Calu3 (cell line): ENCODE data around the gene CACNA1I. TPM values are rescaled to one million over a fixed set of nuclear protein-coding genes. Genes with fewer than 3 reads are reported as not detected.
A peak's percentile ranks its signal among the peaks of the same experiment; 100 is the strongest.

Experiments used
- BruUV-seq: library from RNA; stranded (reverse); fragments of 400-500 nt; replicated peaks from 2 replicates; lab custom pipeline; 2021; lab: Mats Ljungman, UMichigan
- CTCF ChIA-PET: fragments of 300-600 bp; sonication (Branson Sonifier 250); formaldehyde crosslinking; loops from one replicate; lab custom pipeline; 2022; ENCODE audit warnings: antibody characterized with exemption; lab: Charles Lee
- DNase-seq: peaks from one replicate; pipeline ENCODE4 v3.0.0; 2022
- H3K27ac Mint-ChIP-seq: one replicate; pipeline ENCODE4 v1.8.0; 2022; ENCODE audit warnings: mixed read lengths; ENCODE audit not compliant: unreplicated experiment
- H3K27me3 Mint-ChIP-seq: one replicate; pipeline ENCODE4 v1.8.0; 2022; ENCODE audit warnings: mixed read lengths; ENCODE audit not compliant: unreplicated experiment
- H3K36me3 Mint-ChIP-seq: one replicate; pipeline ENCODE4 v1.8.0; 2022; ENCODE audit warnings: mild to moderate bottlenecking, moderate library complexity, mixed read lengths; ENCODE audit not compliant: insufficient read depth, unreplicated experiment
- H3K4me1 Mint-ChIP-seq: one replicate; pipeline ENCODE4 v1.8.0; 2022; ENCODE audit warnings: mild to moderate bottlenecking, low read depth, mixed read lengths; ENCODE audit not compliant: unreplicated experiment
- H3K4me3 Mint-ChIP-seq: one replicate; pipeline ENCODE4 v1.8.0; 2022; ENCODE audit warnings: mild to moderate bottlenecking, low read depth, moderate library complexity, mixed read lengths; ENCODE audit not compliant: unreplicated experiment
- H3K9me3 Mint-ChIP-seq: one replicate; pipeline ENCODE4 v1.8.0; 2022; ENCODE audit warnings: low read depth, mixed read lengths; ENCODE audit not compliant: unreplicated experiment
- intact Hi-C: fragments of 100-400 bp; cut with micrococcal nuclease; formaldehyde crosslinking; loops from one replicate; pipeline ENCODE4 v1.10.0; 2022; ENCODE audit not compliant: unreplicated experiment
- total RNA-seq: library from RNA; stranded (reverse); gene quantifications from 2 replicates; pipeline ENCODE4 v1.2.3, GENCODE V29; 2022
- TF ChIP-seq, protein P1 (sequence below): fragments of 200-600 bp; IDR thresholded peaks from one replicate; pipeline ENCODE4 v1.8.0; 2022; ENCODE audit warnings: antibody characterized with exemption; ENCODE audit not compliant: unreplicated experiment

Gene CACNA1I
- total RNA-seq, 1 experiment from 2014 or later: 0.05 TPM

DNA sequence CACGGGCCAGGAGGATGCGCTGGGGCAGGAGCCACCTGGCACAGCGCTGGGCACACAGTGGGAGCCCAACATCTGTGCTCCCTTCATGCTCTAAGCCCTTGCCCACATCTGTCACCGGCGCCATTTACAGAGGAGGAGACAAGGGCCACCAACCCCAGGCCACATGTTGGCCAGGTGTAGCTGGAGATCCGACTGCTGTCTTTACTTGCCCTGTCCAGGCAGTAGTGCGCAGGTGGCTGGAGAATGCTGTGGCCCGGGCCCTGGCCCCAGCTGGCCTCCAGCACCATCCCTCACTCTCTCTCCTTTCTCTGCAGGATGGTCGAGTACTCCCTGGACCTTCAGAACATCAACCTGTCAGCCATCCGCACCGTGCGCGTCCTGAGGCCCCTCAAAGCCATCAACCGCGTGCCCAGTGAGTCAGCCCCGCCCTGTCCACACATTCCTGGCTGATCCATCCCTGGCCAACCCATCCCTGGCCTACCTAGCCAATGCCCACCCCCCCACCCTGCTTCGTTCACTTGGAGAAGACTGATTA is 48.5 kb downstream of the CACNA1I start:
- Mint-ChIP-seq H3K4me1 (peaks cover 11% of the 10 kb centered on the region), H3K36me3 (no peaks in the 10 kb centered on the region), H3K27me3 (peaks cover 71% of the 10 kb centered on the region), H3K27ac (no peak overlapping the region), H3K9me3 (no peaks in the 10 kb centered on the region), H3K4me3 (no peak overlapping the region)
- TF ChIP-seq, protein P1, sequence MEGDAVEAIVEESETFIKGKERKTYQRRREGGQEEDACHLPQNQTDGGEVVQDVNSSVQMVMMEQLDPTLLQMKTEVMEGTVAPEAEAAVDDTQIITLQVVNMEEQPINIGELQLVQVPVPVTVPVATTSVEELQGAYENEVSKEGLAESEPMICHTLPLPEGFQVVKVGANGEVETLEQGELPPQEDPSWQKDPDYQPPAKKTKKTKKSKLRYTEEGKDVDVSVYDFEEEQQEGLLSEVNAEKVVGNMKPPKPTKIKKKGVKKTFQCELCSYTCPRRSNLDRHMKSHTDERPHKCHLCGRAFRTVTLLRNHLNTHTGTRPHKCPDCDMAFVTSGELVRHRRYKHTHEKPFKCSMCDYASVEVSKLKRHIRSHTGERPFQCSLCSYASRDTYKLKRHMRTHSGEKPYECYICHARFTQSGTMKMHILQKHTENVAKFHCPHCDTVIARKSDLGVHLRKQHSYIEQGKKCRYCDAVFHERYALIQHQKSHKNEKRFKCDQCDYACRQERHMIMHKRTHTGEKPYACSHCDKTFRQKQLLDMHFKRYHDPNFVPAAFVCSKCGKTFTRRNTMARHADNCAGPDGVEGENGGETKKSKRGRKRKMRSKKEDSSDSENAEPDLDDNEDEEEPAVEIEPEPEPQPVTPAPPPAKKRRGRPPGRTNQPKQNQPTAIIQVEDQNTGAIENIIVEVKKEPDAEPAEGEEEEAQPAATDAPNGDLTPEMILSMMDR: no peak
- CTCF ChIA-PET: no interaction called here
- intact Hi-C loops: no loop called here
- DNase-seq: no peak
- no TSS peak for BruUV-seq

DNA sequence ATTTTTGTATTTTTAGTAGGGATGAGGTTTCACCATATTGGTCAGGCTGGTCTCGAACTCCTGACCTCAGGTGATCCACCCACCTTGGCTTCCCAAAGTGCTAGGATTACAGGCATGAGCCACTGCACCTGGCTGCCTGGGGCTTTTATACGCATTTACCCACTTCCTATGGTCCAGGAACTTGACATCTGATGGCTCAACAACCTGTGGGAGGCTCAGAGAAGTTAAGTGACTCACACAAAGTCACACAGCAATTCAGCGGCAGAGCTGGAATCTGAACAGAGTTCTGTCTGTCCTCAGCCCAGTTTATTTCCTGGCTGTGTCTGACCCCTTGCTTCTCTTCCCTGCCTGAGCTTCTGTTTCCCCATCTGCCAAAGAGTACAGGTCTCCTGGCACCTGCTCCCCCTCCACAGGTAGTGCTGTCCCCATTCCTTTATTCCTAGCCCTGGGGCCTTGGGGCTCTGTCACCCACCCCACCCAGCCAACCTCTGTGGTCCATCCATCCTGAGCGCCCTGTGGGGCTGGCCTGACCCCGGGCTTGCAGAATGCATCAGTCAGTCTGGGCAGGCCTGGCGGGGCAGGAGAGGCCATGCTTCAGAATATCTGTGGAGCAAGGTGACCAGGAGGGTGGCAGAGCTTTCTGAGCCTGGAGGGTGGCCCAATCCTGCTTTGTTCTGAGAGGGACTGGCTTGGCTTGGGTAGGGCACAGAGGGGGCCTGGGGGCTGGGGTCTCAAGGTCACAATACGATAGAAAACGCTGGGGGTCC is 50.6 kb downstream of the CACNA1I start:
- CTCF ChIA-PET: no interaction called here
- no peak overlapping the region for H3K27ac Mint-ChIP-seq
- no TSS peak for BruUV-seq
- intact Hi-C loops: no loop called here
- TF ChIP-seq, protein P1: no peak
- H3K27me3 Mint-ChIP-seq: peaks cover 59% of the 10 kb centered on the region
- no peak overlapping the region for H3K4me3 Mint-ChIP-seq
- no peak for DNase-seq
- H3K4me1 Mint-ChIP-seq: peaks cover 11% of the 10 kb centered on the region
- no peaks in the 10 kb centered on the region for H3K9me3 Mint-ChIP-seq
- no peaks in the 10 kb centered on the region for H3K36me3 Mint-ChIP-seq

DNA sequence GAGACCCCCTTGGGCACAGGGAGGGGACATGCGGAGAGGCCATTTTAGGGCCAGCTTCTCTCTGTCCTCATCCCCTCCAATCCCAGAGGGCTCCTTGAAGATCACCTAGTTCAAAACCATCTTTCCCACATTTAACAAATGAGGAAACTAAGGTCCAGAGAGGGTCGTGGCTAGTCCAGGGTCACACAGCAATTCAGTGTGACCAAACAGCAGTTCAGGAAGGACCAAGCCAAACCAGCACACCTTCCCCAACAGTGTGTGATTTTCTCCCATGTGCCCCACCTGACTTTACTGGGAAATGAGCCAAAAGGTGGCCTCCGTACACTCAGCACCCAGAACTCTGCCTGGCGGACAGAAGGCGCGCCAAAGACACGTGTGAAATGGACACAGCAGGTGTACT is 51.3 kb downstream of the CACNA1I start:
- CTCF ChIA-PET: interaction anchor here (0.6 to 0.7 kb wide), 2 partner anchors 50 to 262 kb away, joined by 3 to 5 read pairs; no protein-coding TSS in a partner anchor
- BruUV-seq: no TSS peak
- TF ChIP-seq, protein P1: no peak
- H3K27me3 Mint-ChIP-seq: peaks cover 59% of the 10 kb centered on the region
- H3K4me1 Mint-ChIP-seq: peaks cover 11% of the 10 kb centered on the region
- no peaks in the 10 kb centered on the region for H3K9me3 Mint-ChIP-seq
- DNase-seq: no peak
- no peaks in the 10 kb centered on the region for H3K36me3 Mint-ChIP-seq
- intact Hi-C loops: no loop called here
- H3K4me3 Mint-ChIP-seq: no peak overlapping the region
- no peak overlapping the region for H3K27ac Mint-ChIP-seq

DNA sequence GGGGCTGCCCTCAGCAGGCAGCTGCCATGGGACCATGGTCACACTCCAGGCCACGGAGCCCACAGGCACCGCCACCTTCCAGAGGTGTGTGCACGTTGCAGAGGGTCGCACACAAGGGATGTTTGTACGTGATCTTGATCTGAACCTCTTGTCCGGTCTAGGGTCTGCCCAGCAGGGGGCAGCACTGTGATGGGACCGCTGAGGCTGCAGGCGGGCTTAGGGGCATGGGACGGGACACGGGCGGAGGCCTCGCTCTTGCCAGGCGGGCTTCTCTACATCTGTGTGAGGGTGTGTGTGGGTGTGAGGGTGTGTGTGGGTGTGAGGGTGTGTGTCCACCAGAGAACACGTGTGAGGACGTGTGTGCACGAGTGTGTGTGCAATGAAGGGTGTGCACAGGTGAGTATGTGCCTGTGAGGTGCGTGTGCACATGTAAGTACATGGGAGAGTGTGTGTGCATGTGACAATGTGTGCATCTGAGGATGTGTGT is 52.4 kb downstream of the CACNA1I start:
- Mint-ChIP-seq H3K27ac (no peak overlapping the region), H3K36me3 (no peaks in the 10 kb centered on the region), H3K4me3 (no peak overlapping the region), H3K9me3 (no peaks in the 10 kb centered on the region), H3K27me3 (peaks cover 59% of the 10 kb centered on the region), H3K4me1 (peaks cover 6% of the 10 kb centered on the region)
- peak; percentile 73 for DNase-seq
- intact Hi-C loops: no loop called here
- CTCF ChIA-PET: no interaction called here
- TF ChIP-seq, protein P1: peak; percentile 76
- BruUV-seq: no TSS peak
